HG02970 (cell line): ENCODE results near the gene GLDN.

Experiments
- ATAC-seq: cut with Tn5 transposase; IDR thresholded peaks from one replicate; pipeline ENCODE4 v1.9.1; 2021; ENCODE audit warnings: mild to moderate bottlenecking, moderate library complexity, moderate number of reproducible peaks; ENCODE audit not compliant: unreplicated experiment, low FRiP score

Gene GLDN

GRCh38 chr15:51341366-51342226, at the start of gene GLDN:
TSS of gene GLDN (plus strand) at chr15:51341655. CDS start at chr15:51341685, 30 bp downstream.
- no peak for ATAC-seq

- ATAC-seq, result no peak
These were observed 42.8 kb upstream of the GLDN start for GRCh38 chr15:51298620-51299019.

- ATAC-seq, result no peak
These were observed 42.1 kb upstream of the GLDN start for GRCh38 chr15:51299187-51300015.

GRCh38 chr15:51302480-51302879, 39.0 kb upstream of the GLDN start:
- ATAC-seq, result no peak

- no peak for ATAC-seq
These were observed 37.9 kb upstream of the GLDN start for GRCh38 chr15:51303462-51303980.

GRCh38 chr15:51307325-51307724, 34.1 kb upstream of the GLDN start:
- ATAC-seq, result no peak

GRCh38 chr15:51307811-51308210, 33.6 kb upstream of the GLDN start:
- no peak for ATAC-seq

GRCh38 chr15:51310064-51310463, 31.4 kb upstream of the GLDN start:
- ATAC-seq, result no peak

- ATAC-seq, result no peak
These were observed 29.9 kb upstream of the GLDN start for GRCh38 chr15:51311510-51311909.

- ATAC-seq, result no peak
These were observed 29.0 kb upstream of the GLDN start for GRCh38 chr15:51312166-51313073.

- ATAC-seq, result no peak
These were observed 28.4 kb upstream of the GLDN start for GRCh38 chr15:51313074-51313393.

- ATAC-seq, result no peak
These were observed 27.7 kb upstream of the GLDN start for GRCh38 chr15:51313644-51314280.

GRCh38 chr15:51314391-51315337, 26.8 kb upstream of the GLDN start:
- ATAC-seq, result no peak

GRCh38 chr15:51315726-51316125, 25.7 kb upstream of the GLDN start:
- no peak for ATAC-seq

GRCh38 chr15:51316636-51317035, 24.8 kb upstream of the GLDN start:
- ATAC-seq, result no peak

- ATAC-seq, result no peak
These were observed 22.9 kb upstream of the GLDN start for GRCh38 chr15:51318382-51319150.

- ATAC-seq, result no peak
These were observed 21.9 kb upstream of the GLDN start for GRCh38 chr15:51319539-51319938.

- no peak for ATAC-seq
These were observed 20.6 kb upstream of the GLDN start for GRCh38 chr15:51320843-51321242.
